WERI-Rb-1 (cell line): Measurements from ENCODE around the gene PDZD7.

ENCODE experiments used
- DNase-seq: peaks from one replicate; pipeline ENCODE4 v3.0.0-alpha.2; 2020
- H3K27ac ChIP-seq: fragments of 250-450 bp; sonication (Bioruptor Pico); 2 replicates; pipeline ENCODE4 v1.5.1; 2020; ENCODE audit warnings: mild to moderate bottlenecking, moderate library complexity
- H3K27me3 ChIP-seq: fragments of 250-450 bp; sonication (Bioruptor Pico); 2 replicates; pipeline ENCODE4 v1.5.1; 2021; ENCODE audit warnings: mild to moderate bottlenecking, low read depth, moderate library complexity; ENCODE audit not compliant: insufficient read depth, severe bottlenecking
- H3K36me3 ChIP-seq: fragments of 250-450 bp; sonication (Bioruptor Pico); 2 replicates; pipeline ENCODE4 v1.5.1; 2020; ENCODE audit warnings: mild to moderate bottlenecking, moderate library complexity
- H3K4me3 ChIP-seq: 2 replicates; pipeline ENCODE4 v1.5.1; 2011; ENCODE audit warnings: low read depth, mild to moderate bottlenecking, control low read depth, low read length
- H3K9me3 ChIP-seq: fragments of 250-450 bp; sonication (Bioruptor Pico); 2 replicates; pipeline ENCODE4 v1.5.1; 2021; ENCODE audit warnings: mild to moderate bottlenecking, moderate library complexity; ENCODE audit not compliant: severe bottlenecking
- TF ChIP-seq, protein P1 (sequence below): IDR thresholded peaks from 2 replicates; pipeline ENCODE4 v1.5.1; 2011; ENCODE audit warnings: low read depth, mild to moderate bottlenecking, control low read depth, inconsistent platforms, low read length

Gene PDZD7

DNA sequence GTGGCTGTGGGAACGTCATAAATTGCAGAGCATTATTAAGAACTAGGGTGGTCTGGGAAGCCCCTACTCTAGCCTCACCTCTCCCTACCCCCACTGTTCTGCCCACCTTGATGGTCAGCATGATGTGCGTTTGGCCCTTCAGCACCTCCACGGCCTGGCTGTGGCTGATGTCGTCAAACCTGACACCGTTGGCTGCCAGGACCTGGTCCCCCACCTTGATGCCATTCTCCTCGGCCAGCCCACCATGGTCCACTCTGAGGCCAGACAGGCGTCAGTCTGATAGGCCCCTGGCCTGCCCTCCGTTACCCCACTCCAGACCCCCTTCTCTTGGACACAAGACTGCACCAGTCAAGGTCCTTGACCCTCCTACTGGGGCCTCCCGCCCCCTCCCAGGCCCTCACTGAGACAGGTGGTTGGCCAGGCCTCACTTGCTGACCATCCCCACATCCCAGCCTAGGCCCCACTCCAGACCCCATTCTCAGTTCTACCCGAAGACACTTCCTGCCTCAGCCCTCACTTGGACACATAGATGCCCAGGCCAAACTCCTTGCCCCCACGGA is 9.2 kb downstream of the PDZD7 start:
- no peaks in the 10 kb centered on the region for H3K36me3 ChIP-seq
- H3K9me3 ChIP-seq = no peaks in the 10 kb centered on the region
- no peaks in the 10 kb centered on the region for H3K27me3 ChIP-seq
- DNase-seq = no peak
- H3K4me3 ChIP-seq = no peak overlapping the region
- TF ChIP-seq, protein P1, sequence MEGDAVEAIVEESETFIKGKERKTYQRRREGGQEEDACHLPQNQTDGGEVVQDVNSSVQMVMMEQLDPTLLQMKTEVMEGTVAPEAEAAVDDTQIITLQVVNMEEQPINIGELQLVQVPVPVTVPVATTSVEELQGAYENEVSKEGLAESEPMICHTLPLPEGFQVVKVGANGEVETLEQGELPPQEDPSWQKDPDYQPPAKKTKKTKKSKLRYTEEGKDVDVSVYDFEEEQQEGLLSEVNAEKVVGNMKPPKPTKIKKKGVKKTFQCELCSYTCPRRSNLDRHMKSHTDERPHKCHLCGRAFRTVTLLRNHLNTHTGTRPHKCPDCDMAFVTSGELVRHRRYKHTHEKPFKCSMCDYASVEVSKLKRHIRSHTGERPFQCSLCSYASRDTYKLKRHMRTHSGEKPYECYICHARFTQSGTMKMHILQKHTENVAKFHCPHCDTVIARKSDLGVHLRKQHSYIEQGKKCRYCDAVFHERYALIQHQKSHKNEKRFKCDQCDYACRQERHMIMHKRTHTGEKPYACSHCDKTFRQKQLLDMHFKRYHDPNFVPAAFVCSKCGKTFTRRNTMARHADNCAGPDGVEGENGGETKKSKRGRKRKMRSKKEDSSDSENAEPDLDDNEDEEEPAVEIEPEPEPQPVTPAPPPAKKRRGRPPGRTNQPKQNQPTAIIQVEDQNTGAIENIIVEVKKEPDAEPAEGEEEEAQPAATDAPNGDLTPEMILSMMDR = no peak
- H3K27ac ChIP-seq = no peak overlapping the region

DNA sequence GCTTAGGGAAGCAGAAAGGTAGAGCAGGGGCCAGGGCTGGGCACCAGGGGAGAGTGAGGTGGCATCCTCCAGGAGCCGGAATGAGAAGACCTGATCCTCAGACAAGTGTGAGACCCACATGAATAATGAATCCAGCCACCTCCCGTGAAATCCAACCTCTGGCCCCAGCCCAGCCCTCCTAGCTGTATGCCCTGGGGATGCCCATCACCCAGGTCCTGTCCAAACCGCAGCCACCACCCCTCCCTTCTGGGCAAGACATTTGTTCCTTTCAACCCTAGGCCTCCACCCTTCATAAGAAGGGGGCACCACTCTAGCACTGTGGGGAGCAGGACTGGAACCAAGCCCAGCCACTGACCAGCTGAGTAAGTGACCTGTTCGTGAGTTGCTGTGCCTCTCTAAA is 9.7 kb downstream of the PDZD7 start:
- no peak for DNase-seq
- no peaks in the 10 kb centered on the region for H3K36me3 ChIP-seq
- TF ChIP-seq, protein P1 = no peak

DNA sequence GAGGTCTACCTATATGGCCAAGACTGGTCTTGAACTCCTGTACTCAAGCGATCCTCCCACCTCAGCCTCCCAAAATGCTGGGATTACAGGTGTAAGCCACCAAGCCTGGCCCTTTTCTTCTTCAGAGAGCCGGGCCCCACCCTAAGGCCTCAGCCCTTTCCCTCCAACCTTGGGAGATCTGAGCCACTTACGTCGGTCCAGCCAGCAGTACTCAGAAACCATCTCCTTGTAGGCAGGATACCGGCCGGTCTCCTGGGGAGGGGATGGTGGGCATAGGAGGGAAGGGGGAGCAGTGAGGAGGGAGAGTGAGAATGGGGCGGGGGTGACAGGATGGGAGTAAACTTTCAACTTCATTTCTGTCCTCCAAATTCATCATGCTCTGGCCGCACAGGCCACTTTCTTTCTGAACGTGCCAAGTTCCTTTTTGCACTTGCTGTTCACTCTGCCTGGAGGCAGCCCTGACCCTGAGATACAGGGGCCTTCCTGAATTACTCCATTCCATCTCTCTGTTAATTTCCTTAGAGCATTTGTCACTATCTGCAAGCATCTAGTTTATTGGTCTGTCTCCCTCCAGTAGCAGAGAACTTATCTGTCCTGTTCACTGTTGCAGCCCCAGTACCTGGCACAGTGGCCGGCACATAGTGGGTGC is 10.4 kb downstream of the PDZD7 start:
- Histone ChIP-seq H3K4me3 (no peak overlapping the region), H3K27me3 (no peaks in the 10 kb centered on the region), H3K36me3 (no peaks in the 10 kb centered on the region), H3K27ac (no peak overlapping the region), H3K9me3 (no peaks in the 10 kb centered on the region)
- DNase-seq = no peak
- TF ChIP-seq, protein P1 = no peak

More for the DNA sequence above, 9.7 kb downstream of the PDZD7 start:
- H3K27me3 ChIP-seq = no peaks in the 10 kb centered on the region
- no peak overlapping the region for H3K27ac ChIP-seq
- H3K4me3 ChIP-seq = no peak overlapping the region
- no peaks in the 10 kb centered on the region for H3K9me3 ChIP-seq

DNA sequence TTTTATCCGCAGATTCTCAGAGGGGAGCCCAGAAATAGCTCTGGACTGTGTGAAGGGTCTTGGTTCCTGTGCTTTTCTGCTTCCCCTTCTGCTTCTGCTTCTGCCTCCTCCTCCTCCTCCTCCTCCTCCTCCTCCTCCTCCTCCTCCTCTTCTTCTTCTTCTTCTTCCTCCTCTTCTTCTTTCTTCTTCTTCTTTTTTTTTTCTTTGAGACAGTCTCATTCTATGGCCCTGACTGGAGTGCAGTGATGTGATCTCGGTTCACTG is 11.6 kb downstream of the PDZD7 start:
- H3K27me3 ChIP-seq = no peaks in the 10 kb centered on the region
- TF ChIP-seq, protein P1 = no peak
- H3K27ac ChIP-seq = no peak overlapping the region
- H3K36me3 ChIP-seq = no peaks in the 10 kb centered on the region
- no peak overlapping the region for H3K4me3 ChIP-seq
- no peaks in the 10 kb centered on the region for H3K9me3 ChIP-seq
- no peak for DNase-seq

DNA sequence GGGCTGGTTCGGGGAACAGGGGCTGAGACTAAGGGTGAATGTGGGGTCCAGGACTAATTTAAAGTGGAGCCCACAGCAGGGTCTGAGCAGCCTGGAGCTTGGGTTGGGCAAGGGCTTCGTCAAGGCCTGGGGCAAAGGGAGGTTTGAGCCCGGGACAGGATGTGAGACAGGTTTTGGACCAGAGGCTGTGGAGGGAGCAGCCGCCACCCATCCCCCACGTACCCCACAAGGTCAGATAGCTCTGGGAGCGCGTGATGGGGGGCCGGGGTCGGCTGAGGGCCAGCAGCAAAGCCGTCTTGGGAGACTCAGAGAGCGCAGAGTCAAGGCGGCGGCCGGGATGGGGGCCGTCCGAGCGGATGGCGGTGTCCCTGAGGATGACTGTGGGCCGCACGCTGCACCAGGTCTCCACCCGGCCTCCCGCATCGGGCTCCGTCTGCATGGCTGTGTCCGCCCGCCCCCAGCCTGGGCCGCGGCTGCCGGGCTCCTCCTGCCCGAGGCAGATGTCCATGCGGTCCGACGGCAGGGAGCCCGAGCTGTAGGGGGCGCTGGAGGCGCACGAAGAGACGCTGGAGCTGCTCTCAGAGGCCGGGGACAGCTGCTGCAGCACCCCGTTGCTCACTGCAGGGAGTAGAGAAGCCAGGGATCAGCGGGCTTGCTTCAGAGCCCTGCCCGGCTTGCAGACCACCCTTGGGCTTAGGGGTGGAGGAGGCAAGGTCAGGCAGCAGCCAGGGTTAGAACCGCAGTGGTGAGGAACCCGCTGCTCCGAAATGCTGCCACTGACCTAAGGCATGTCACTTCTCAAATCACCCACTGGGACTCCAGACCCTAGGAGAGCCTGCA is 12.1 kb downstream of the PDZD7 start:
- no peaks in the 10 kb centered on the region for H3K36me3 ChIP-seq
- H3K27ac ChIP-seq = 0 out of 2 replicates have a peak overlapping the region, but pooled peaks have one; percentile 3
- no peaks in the 10 kb centered on the region for H3K9me3 ChIP-seq
- H3K27me3 ChIP-seq = no peaks in the 10 kb centered on the region
- TF ChIP-seq, protein P1 = peak; percentile 95
- peak; percentile 97 for DNase-seq
- H3K4me3 ChIP-seq = peak overlapping the region; percentile 11; the same call in 1 of the 2 replicates
